ENCODE measurements around the gene FAM234A. TPM values are rescaled to one million over a fixed set of nuclear protein-coding genes. Genes with fewer than 3 reads are reported as not detected.

Gene FAM234A
- total and polyA plus RNA-seq, 8 donors = 49.7 to 92.6 (median 58.1) TPM

GRCh38 chr16:278863-279366, 44.3 kb downstream of the FAM234A start:
- peaks cover 29 to 95% of the 10 kb centered on the region in 2 donors for H3K27me3 ChIP-seq

DNA sequence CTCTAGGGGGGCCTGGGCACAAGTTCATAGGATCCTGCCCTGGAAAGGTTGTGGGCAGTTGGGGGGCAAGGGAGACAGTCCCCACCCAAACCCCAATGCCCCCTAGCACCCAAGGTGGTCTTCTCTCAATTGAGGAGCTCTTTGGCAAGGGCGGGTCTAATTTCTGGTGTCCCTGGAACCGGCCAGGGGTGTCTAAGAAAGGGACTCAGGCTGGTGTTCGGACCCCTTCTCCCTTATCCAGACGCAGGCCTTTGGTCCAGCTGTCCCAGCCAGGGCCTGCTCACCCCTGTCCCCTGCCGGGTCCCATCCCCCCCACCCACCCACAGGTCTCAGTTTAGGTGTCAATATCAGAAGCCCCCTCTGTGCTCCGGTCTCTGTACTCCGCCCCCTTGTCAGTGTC, 44.9 kb downstream of the FAM234A start:
- Histone ChIP-seq H3K27ac (no peak overlapping the region), H3K4me3 (no peak overlapping the region), H3K27me3 (peaks cover 26 to 88% of the 10 kb centered on the region in 2 donors), H3K36me3 (no peaks in the 10 kb centered on the region), H3K9me3 (no peaks in the 10 kb centered on the region), H3K4me1 (peaks cover 12 to 19% of the 10 kb centered on the region in 2 donors)
- TF ChIP-seq, protein P1, sequence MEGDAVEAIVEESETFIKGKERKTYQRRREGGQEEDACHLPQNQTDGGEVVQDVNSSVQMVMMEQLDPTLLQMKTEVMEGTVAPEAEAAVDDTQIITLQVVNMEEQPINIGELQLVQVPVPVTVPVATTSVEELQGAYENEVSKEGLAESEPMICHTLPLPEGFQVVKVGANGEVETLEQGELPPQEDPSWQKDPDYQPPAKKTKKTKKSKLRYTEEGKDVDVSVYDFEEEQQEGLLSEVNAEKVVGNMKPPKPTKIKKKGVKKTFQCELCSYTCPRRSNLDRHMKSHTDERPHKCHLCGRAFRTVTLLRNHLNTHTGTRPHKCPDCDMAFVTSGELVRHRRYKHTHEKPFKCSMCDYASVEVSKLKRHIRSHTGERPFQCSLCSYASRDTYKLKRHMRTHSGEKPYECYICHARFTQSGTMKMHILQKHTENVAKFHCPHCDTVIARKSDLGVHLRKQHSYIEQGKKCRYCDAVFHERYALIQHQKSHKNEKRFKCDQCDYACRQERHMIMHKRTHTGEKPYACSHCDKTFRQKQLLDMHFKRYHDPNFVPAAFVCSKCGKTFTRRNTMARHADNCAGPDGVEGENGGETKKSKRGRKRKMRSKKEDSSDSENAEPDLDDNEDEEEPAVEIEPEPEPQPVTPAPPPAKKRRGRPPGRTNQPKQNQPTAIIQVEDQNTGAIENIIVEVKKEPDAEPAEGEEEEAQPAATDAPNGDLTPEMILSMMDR (IDR thresholded peaks at IDR 0.05) = no peak
- DNase-seq (no peak), ATAC-seq (no peak)
- intact Hi-C loops (cut with DNase I) = no loop called here

More at GRCh38 chr16:278863-279366, 44.3 kb downstream of the FAM234A start:
- intact Hi-C loops (cut with DNase I) = no loop called here
- TF ChIP-seq, protein P1 (IDR thresholded peaks at IDR 0.05) = no peak
- DNase-seq = peak in 2 of 4 donors; percentile 12 to 53
- Histone ChIP-seq H3K4me3 (no peak overlapping the region), H3K27ac (no peak overlapping the region), H3K36me3 (no peaks in the 10 kb centered on the region), H3K4me1 (peaks cover 12 to 19% of the 10 kb centered on the region in 2 donors), H3K9me3 (no peaks in the 10 kb centered on the region)
- peak; percentile 58 for ATAC-seq

DNA sequence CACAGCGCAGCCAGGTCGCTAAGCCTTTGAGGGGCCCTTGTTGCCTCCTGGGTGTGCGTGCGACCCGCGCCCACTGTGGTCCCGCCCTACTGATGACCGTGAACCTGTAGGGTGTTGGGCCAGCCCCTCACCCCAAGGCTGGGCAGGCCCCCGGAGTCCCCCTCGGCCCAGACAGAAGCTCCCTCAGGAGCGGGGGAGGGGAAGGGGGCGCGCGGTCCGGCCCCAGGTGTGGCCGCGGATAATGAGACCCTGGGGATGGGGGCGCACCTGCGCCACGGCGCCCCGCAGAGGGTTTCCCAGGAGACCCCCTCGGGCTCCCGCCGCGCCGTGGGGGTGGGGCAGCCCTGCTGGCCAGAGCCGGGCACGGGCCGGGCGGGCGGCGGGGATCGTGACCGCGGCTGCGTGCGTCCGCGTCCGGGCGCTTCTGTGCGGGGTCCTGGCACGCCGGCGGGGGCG, 45.4 kb downstream of the FAM234A start:
- TF ChIP-seq, protein P1 (IDR thresholded peaks at IDR 0.05) = no peak
- intact Hi-C loops (cut with DNase I) = no loop called here
- Histone ChIP-seq H3K27ac (no peak overlapping the region), H3K9me3 (no peaks in the 10 kb centered on the region), H3K4me1 (peaks cover 9 to 17% of the 10 kb centered on the region in 2 donors), H3K27me3 (peaks cover 21 to 83% of the 10 kb centered on the region in 2 donors), H3K4me3 (no peak overlapping the region), H3K36me3 (no peaks in the 10 kb centered on the region)
- no peak for DNase-seq
- ATAC-seq = no peak

DNA sequence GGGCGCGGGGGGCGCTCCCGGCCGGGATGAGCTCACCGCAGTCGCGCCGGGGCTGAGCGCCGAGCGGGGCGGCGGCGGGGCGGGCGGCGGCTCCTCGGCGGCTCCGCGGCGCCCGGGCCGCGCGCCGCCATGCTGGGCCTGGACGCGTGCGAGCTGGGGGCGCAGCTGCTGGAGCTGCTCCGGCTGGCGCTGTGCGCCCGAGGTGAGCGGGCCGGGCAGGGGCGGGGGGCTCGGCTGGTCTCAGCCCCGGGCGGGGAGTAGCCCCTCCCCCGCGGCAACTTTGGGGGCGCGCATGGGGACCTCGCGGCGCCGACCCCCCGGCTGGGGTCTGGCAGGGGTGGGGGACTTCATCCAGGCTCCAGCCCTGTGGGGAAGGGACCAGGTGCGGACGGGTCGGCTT, 45.9 kb downstream of the FAM234A start, which contains the start of gene ARHGDIG:
Gene ARHGDIG (plus strand): TSS at position 40 of the 400 bp plus-strand sequence. CDS start 90 bp downstream, at position 130.
- TF ChIP-seq, protein P1 (IDR thresholded peaks at IDR 0.05) = no peak
- Histone ChIP-seq H3K9me3 (no peaks in the 10 kb centered on the region), H3K4me1 (peaks cover 6 to 13% of the 10 kb centered on the region in 2 donors), H3K27ac (no peak within 1 kb of the TSS), H3K4me3 (no peak within 1 kb of the TSS), H3K27me3 (peaks cover 17 to 78% of the 10 kb centered on the region in 2 donors), H3K36me3 (no peaks in the 10 kb centered on the region)
- DNase-seq (no peak), ATAC-seq (no peak)
- intact Hi-C loops (cut with DNase I) = no loop called here

- no peak for ATAC-seq
- intact Hi-C loops (cut with DNase I) = no loop called here
Observed at GRCh38 chr16:280991-281659, 46.5 kb downstream of the FAM234A start.

More at GRCh38 chr16:280991-281659, 46.5 kb downstream of the FAM234A start:
- TF ChIP-seq, protein P1 (IDR thresholded peaks at IDR 0.05) = no peak
- H3K4me1 ChIP-seq = peaks cover 6 to 13% of the 10 kb centered on the region in 2 donors
- no peak overlapping the region for H3K27ac ChIP-seq
- no peaks in the 10 kb centered on the region for H3K36me3 ChIP-seq
- no peak for DNase-seq
- no peak overlapping the region for H3K4me3 ChIP-seq
- peaks cover 17 to 73% of the 10 kb centered on the region in 2 donors for H3K27me3 ChIP-seq
- no peaks in the 10 kb centered on the region for H3K9me3 ChIP-seq
